CD4-positive, alpha-beta T cell treated with Interleukin-15 for 4 hours (primary cell): ENCODE data around the gene BID.
A peak's percentile ranks its signal among the peaks of the same experiment; 100 is the strongest.
"Not testable (repeated sequence)": the region's sequence is repeated elsewhere in the genome, so short reads cannot be mapped to it uniquely, and the experiment has no call there.

Source experiments
- DNase-seq: peaks from one replicate; pipeline ENCODE4 v3.0.0-alpha.2; 2020; ENCODE audit warnings: low spot score

BID gene

GRCh38 chr22:17769716-17770082 lies 4.6 kb downstream of the BID start:
- no peak for DNase-seq

DNA sequence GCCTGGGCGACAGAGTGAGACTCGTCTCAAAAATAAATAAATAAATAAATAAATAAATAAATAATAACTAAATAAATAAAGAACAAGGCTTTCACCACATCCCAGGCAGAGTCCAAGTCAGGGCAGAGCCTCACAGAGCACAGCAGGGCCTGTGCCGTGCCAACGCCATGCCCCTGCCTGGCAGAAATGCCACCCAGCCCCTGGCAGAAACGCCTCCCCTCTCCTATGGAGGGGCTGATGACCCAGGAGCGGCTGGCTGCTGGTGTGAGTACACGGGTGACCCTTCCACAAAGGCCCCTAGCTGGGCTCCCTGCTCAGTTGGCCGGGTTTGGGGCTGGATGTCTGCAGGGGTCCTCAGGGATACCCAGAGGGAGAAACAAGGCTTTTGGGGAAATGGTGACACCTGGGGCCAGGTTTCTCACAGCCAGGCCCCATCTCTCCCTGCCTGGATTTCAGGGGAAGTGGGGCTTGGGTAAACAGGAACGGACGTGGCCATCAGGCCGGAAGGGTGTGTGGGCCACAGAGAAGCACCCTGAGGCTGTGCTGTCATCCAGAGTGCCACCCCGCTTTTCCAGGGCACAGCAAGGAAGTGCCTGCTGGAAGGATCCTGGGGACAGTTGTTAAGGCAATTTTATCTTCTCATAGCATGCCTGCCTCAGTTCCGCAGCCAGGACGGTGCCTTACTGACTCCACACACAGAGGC lies 5.1 kb downstream of the BID start:
- no peak for DNase-seq

GRCh38 chr22:17767233-17768065 lies 6.8 kb downstream of the BID start:
- DNase-seq, result peak; percentile 66

GRCh38 chr22:17764852-17765251 lies 9.4 kb downstream of the BID start:
- not testable (repeated sequence) for DNase-seq

GRCh38 chr22:17764036-17764435 lies 10.2 kb downstream of the BID start:
- no peak for DNase-seq

DNA sequence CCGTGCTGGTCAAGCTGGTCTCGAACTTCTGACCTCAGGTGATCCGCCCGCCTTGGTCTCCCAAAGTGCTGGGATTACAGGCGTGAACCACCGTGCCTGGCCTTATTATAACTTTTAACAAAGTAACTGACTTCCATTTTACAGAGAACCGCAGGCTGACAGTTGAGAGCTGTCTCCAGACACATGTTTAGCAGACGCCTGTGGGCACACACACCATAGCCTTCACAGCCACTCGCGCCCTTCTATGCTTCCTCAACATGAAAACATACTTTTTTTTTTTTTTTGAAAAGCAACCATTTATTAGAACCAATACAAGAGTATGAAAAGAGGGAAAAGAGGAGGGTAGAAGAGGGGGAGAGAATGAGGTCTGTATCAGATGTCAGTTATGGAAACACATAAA lies 10.8 kb downstream of the BID start:
- not testable (repeated sequence) for DNase-seq

DNA sequence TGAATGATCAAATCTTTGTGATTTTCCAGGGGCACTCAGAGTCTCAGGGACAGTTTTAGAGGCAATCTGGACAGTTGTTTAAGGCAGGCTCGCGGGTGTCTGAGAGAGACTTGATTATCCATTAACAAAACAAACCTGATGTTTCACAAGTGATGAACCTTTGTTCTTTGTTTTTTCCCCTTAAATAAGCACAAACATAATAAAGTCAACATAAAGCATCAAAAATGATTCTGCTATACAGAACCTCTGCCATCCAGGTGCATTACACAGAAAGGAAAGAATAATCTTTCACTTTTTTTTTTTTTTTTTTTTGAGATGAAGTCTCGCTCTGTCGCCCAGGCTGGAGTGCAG lies 13.2 kb downstream of the BID start:
- no peak for DNase-seq

DNA sequence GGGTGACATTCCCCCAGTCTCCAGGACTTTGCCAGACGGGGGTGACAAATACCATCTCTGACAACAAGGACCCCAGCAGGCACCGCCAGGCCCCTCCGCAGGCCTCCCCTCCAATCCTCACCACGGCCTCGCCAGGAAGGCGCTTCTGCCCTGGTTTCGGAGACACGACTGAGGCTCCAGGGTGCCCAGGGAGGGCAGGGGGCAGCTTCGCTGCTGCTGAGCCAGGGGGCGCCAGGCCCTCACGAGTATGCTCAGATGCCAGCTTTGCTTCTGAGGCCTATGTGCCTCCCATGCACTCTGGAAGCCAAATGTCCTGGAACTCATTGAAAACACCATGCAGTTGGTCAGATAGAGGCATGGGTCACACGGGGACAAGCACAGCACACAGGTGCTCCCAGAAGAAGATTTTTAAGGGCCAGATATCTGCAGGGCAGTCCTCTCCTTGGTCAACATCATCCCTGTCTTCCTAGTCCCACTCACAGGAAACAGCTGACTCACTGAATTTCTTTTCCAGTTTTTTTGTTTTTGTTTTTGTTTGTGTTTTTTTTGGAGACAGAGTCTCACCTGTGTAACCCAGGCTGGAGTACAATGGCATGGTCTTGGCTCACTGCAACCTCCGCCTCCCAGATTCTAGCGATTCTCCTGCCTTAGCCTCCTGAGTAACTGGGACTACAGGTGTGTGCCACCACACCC lies 19.9 kb downstream of the BID start:
- DNase-seq, result no peak

GRCh38 chr22:17753401-17753989 lies 20.8 kb downstream of the BID start:
- no peak for DNase-seq

- no peak for DNase-seq
Measured at GRCh38 chr22:17751596-17751995, 22.7 kb downstream of the BID start.

DNA sequence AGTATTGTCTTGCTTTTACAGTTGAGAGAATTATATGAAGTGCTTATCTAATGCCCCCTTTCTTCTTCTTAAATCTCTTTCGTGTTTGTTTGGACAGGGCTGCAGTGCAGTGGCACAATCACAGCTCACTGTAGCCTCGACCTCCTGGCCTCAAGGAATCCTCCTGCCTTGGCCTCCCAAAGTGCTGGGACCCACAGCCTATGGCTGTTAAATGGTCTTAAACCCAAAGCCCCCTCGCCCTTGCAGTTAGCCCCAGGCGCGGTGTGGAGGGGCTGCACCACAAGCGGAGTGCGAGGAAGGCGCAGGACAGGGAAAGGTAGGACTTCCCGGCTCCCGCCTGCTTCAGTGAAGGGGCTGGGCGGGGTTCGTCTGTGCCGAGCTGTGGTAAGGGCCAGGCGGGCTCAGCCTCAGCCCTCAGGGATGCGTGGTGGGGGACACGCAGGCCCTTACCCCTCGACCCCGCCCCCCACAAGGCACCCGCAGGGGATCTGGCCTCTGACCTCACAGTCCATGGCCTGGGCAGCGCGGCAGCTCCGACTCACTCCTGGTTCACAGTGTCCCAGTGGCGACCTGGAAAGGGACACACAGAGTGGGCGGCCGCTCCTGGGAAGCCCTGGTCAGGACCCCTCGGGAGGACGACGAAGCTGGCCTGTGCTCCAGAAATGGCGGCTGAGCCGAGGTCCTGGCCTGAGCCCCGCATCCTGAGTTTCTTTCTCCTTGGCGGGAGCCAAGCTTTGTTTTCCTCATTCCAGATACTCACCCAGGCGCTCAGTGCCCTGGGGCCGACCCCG lies 24.5 kb downstream of the BID start:
- DNase-seq, result no peak

GRCh38 chr22:17748555-17749353 lies 25.5 kb downstream of the BID start:
- DNase-seq, result no peak

DNA sequence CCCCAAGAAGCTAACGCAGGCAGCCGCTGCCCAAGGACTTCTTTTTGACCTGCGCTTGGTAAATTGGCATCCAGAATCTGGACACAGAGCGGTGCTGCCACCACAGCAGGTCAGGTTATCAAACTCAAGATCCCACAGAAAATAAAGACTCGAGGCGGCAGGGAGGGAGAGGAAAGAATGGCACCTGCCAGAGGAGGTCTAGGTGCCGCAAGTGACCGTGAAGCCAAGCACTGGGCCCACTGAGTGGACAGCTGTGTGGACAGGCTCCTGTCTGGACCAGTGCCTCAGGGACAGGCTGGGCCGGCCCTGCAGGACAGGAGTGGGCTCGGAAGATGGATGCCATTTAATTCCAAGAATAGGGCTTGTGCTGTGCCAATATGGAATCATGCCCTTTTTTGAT lies 27.4 kb downstream of the BID start:
- no peak for DNase-seq

DNA sequence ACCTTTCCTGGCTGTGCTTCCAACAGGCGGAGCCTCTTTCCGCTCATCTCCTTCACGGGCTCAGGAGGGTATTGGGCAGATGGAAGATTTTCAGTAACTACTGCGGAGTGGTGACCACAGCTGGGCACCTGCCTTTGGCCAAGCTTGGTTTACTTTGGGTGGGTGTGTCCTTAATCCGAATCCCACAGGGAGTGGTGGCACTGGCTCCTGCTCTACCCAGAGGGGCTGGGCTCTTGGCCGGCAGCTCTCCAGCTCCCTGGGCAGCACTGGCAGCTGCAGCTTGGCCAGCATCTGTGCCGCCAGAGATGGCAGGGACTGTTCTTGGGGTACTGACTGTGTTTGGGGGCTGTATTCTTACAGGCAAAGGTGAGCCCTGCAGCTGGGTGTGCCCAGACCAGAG lies 29.8 kb downstream of the BID start:
- no peak for DNase-seq

- DNase-seq, result no peak
Measured at GRCh38 chr22:17743661-17744411, 30.4 kb downstream of the BID start.

- DNase-seq, result peak; percentile 54
Measured at GRCh38 chr22:17742527-17742902, 31.8 kb downstream of the BID start.

DNA sequence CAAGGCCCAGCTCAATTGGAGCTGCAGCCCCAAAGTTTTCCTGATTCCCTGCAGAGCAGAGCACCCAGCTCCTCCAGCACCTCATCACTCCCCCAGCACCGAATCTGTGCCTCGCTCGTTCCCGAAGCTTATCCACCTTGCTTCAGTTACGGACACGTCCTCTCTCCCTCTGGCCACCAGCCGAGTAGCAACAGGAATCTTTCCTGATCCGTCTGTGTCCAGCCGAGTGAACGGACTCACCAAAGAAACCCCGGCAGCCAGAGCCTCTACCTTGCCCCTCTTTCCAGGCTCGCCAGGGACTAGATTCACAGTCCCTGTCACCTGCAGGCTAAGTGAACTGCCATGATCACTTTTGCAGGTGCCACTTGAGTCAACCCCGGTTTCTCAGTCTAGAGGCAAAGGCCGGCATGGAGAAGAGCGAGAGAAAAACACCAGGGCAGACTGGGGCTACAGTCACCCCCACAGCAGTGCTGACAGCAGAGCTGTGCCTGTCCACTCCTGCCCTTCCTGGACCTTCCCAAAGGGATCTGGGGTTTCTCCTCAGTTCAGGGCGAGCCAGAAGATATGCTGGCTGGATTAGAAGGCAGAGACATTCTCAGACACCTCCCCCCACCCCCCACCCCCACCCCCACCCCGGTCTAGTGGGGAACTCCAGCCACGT lies 32.3 kb downstream of the BID start:
- no peak for DNase-seq

DNA sequence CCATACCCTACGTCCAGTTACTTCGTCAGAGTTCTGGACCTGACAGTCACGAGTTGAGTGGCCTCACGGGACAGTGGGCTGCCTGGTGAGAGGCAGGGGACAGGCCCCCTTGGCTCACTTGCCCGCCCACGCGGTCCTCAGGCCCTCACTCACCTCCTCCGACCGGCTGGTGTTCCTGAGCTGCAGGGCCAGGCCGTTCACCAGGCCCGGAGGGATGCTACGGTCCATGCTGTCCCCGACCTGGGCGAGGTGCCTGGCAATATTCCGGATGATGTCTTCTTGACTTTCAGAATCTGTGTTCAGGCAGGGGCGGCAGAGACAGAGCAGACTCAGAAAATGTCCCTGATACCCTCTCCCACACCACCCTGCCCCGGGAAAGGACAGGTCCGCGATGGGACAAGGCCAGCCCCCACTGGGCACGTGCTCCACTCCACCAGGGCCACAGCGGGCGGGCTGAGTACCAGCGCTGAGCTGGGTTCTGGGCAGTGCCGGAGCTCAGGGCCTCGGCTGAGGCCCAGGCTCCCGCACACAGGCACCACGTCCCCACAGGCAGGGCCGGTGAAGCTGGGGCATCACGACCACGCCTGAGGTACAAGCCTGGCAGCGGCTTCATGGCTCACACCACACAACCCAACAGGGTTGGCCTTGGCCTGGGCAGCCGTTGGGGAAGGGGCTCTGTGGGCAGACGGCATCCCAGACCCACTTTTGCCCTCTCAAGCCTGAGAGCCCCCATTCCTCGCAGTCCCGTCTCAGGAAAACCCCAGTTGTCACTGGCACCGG lies 34.9 kb downstream of the BID start:
- no peak for DNase-seq
